HG02885 (cell line): ENCODE data around the gene CHST14.
"Not testable (repeated sequence)": the region's sequence is repeated elsewhere in the genome, so short reads cannot be mapped to it uniquely, and the experiment has no call there.

Experiments used
- ATAC-seq: cut with Tn5 transposase; IDR thresholded peaks from one replicate; pipeline ENCODE4 v1.9.1; 2021; ENCODE audit warnings: mild to moderate bottlenecking; ENCODE audit not compliant: unreplicated experiment, poor library complexity

The CHST14 gene

DNA sequence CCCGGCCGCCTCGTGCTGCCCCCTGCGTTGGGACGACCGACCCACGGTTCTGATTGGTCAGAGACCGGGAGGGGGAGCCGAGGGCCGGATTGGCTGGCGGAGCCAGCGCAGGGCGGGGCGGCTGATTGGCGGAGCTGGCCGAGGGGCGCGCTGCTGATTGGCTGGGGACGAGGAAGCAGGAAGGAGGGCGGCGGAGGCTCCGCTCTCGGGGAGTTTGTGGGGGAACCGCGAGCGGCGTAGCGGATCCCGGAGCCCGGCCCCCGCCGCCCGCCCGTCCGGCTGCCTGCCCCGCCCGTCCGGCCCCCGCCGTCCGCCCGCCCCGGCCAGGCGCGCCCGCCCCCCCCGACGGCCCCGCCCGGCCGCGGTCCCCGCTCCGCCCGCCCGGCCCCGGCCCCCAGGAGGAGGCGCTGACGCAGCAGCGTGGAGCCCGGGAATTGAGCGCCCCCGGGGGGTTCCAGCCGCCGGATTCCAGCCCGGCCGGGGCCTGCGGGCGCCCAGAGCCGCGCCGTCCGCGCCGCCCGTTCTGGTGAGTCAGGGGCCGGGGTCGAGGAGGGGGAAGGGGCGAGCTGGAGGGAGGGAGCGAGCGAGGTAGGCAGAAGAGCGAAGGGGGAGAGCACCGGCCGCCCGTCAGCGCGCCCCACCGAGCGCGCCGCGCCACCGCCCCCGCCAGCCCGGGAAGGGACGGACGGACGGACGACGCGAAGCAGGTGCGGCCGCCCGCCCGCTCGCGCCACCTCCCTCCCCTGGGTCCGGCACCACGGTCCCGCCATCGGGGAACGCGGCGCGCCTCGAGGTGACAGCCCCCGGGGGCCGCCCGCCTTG lies 29.8 kb upstream of the CHST14 start, which contains the start of gene BAHD1:
Gene BAHD1 (plus strand): TSS at position 211 of the 822 bp plus-strand sequence. CDS start 17,512 bp downstream, outside the sequence.
- peak; percentile 89 for ATAC-seq

DNA sequence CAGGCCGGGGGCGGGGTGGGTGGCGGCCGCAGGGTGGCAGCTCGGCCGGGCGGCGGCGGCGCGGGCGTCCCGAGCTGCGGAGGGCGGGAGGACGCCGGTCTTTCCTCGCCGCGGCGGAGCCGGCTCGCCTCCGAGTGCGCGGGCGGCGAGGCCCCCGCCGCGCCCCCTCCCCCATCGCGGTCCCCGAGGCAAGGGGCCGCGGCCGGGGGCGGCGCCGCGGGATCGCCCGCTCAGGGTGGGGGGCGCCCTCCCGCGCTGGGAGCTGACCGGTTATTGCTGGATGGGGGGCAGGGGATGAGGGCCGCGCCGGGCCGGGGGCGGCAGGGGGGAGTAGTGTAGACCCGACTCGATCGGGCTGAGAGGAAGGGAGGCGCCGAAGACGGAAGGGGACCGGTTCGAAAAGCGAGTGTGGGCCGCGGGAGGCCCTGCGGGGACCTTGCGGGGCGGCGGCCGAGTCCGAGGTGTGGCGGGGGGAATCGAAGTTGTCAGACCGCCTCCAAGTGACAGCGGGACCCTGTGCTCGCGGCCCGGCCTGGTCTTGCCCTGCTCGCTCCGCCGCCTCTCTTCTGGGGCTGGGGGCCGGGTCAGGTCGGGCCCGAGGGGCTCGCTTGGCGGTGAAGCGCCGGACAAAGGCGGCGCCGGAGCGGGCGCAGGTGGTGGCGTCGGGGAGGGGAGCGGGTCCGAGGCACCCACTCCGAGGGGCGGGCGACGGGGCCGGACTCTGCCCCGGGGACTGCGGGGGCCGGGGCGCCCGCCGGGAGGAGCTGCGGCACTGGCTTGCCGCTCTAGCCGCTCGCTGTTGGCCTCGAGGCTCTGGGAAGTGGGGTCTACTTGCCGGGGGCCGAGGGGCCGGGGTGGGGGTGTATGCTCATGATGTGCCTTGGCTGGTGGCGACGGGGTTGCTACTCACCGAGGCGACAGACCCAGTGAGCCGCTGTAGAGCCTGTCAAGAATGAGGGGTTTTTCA lies 28.9 kb upstream of the CHST14 start:
- ATAC-seq, result no peak

DNA sequence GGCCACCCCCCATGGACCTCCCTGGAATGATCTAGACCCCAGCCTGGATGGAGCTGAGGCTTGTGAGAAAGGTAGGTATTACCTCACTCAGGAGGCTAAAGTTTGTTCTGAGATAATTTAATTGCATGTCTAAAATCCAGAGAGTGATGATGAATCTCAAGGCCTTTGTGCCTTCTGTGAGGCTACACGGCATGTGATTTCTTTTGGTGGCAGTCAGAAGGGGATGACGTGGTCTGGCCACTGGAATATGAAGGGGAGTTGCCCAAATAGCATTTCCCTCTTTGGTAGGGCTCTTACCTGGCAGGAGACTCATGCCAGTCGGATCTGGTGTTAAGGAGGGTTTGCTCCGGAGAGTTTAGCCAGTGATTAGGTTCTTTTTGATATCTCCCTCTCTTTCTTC lies 27.5 kb upstream of the CHST14 start:
- ATAC-seq, result no peak

DNA sequence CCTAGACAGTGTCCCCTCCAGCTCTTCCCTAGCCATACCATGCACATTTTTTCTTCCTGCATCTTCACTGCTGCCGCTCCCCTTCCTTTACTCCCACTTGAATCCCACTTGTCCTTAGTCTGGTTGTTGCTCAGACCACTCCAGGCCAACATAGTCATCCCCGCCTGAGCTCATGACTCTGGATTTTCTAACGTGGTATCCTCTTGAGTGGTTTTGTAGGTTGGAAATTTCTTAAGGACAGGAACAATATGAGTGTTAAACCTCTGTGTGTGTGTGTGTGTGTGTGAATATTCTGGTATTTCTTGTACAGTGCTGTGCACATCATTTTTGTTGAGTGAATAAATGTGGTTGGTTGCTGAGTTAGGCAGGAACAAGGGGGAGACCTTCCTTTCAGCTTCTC lies 26.9 kb upstream of the CHST14 start:
- no peak for ATAC-seq

DNA sequence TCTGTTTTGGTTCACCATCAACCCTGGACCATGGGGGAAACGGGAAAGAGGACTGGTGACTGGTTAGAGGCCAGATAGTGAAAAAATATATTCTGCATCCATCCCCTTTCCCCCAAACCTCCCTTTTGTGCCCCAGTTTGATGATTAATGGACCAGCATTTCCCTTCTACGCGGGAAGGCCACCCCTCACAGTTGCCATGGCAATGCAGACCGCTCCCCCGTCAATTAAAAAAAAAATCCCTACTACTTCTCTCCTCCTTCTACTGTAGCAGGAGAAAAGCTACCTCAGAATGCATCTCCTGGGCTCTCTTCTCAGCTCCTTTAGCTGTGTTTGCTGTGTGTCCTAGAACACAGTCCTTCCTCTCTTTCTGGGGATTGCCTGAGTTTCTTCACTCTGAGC lies 26.0 kb upstream of the CHST14 start:
- no peak for ATAC-seq

DNA sequence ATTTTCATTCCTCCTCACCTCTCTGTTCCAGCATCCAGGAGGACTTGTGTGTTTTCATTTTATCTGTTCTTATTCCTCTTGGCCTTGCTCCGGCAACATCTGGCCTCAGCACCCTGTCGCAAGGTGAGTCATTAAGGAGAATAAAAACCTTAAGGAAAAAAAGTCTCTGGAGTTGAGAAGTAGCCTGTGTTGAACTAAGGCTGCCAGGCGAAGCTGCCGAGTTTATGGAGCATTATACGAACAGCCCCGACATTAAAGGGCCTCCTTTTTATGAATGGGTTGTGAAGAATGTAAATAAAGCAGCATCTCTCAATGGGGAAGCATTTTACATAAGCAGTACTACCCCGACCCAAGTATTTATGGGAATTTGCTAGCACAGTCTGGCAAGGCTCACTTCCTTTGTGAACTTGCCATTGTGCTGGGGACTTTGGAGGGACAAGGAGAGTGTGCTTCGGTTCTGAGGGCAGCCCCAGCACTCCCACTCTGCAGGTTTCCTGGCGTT lies 25.3 kb upstream of the CHST14 start:
- no peak for ATAC-seq

DNA sequence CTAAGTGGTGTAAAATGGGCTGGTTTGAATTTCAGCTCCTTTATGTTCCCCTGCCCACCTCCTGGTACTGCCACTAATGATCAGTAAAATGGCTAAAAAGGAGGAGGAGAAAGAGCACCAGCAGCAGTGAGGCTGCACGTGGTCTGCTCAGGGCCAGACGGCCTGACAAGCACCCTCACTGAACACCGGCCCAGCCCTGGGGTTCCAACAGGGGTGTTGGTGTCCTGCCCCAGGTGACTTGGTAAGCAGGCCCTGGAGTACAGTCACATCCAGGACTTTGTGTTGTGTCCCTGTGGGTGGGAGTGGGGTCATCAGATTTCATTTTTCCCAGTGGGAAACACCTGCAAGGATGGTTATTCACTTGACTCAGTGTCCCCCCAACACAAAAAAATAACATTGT lies 24.6 kb upstream of the CHST14 start:
- ATAC-seq, result no peak

DNA sequence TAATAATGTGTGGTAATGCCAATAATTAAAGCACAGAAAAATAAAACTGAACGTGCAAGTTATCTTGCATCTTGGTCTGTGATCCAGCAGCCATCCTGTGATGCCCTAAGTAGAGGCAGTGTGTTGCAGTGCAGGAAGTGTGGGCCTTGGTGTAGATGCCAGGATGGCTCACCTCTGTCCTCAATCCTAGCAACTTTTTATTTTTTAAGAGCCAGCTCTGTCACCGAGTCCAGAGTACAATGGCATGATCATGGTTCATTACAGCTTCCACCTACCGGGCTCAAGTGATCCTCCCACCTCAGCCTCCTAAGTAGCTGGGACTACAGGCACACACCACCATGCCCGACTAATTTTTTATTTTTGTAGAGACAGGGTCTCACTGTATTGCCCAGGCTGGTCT lies 22.4 kb upstream of the CHST14 start:
- ATAC-seq, result no peak

DNA sequence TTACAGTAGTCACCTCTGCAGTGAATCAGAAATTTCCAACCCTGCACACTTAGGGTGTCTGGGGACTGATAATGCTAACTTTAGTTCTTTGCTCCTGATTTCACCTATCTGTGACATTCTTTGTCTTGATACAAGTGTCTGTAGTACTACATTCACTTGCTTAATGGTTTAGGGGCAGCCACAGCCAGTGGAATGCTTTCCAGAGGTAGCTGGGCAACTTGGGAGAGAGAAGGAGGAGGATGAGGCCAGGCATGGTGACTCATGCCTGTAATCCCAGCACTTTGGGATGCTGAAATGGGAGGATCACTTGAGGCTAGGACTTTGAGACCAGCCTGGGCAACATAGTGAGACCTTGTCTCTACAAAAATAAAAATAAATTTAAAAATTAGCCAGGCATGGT lies 21.5 kb upstream of the CHST14 start:
- ATAC-seq, result no peak

DNA sequence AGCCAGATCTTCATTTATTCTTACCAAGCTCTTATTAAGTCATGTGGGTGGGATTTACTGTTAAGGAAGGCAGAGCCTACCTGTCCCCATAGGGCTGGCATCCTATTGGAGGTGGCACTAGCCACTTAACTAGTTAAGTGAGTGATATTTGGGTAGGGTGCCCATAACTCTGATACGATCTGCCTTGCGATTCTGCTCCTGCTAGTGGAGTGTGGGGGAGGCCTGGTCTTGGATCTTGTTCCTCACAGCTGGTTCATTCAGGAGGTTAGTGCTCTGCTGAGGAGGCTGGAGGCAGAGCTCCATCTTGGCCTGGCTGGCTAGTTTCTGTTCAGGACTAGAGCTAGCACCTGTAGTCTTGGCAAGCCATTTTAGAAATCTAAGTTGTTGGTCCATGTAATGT lies 20.7 kb upstream of the CHST14 start:
- ATAC-seq, result no peak

DNA sequence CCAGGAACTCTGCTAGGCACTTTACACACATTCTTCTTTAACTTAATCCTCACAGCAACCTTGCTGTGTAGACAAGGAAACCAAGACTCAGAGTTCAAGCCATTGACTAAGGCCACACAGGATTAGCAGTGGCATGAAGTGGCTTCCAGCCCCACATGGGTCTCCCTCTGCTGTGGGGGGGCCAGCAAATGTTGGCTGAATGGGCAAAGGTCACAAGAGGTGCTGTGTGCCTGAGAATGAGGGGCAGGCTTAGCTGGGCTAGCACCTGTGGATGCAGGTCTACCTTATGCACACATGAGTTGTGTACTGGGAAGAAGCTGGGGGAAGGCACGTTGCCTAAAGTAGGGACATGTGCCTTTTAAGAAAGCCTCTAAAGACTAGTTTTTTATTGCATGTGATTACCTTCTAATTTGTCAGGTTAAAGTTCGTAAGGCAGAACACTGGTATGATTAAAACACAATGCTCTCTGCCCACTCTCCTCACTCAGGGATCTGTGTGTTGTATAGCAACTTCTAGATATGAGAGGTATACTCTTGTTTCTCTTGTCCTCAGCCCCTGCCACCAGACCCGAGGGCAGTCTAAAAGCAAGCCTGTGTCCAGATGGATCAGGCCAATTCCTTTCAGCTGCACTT lies 19.1 kb upstream of the CHST14 start:
- no peak for ATAC-seq

DNA sequence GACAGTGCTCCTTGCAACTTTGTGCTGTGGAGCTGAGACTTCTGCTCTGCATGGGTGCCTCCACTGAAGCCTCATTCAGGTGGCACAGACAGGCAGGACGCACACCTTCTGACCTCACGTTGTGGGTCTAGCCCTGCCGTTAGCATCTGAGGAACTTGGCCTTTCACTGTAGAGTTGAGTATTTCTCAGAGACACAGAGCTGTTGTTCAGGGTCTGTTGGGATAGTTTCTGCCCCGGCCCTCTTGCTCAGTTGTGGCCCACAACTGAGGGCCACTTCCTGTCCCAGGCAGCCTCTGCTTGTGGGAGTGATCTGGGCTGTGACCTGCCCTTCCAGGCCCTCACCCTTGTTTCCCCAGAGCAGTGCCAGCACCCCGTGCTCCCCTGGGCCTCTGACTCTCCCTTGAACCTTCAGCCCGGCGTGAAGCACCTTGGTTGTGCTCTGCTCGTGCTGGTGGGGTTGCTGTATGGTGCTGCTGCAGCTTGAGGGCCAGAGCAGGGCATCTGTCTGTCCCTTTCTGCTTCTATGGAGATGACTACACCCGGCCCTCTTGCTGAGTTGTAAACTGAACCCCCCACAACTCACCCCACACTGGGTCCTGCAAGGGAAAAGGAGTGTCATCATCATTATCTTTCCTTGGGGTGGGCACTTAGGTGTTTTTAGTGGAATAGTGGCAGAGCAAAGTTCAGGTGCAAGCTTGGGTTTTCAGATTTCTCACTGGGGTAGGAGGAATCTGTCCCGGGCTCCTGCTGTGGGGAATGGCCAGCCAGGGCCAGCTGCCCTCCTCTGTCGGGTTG lies 18.3 kb upstream of the CHST14 start:
- peak; percentile 64 for ATAC-seq

DNA sequence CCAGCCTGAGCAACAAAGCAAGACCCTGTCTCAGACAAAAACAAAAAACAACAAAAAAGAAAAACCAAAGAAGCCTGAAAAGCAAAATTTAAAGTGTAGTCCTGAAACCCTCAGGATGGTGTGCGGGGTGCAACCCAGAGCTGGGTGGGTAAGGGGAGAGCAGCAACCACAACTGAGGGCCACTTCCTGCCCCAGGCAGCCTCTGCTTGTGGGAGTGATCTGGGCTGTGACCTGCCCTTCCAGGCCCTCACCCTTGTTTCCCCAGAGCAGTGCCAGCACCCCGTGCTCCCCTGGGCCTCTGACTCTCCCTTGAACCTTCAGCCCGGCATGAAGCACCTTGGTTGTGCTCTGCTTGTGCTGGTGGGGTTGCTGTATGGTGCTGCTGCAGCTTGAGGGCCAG lies 16.8 kb upstream of the CHST14 start:
- ATAC-seq, result not testable (repeated sequence)

DNA sequence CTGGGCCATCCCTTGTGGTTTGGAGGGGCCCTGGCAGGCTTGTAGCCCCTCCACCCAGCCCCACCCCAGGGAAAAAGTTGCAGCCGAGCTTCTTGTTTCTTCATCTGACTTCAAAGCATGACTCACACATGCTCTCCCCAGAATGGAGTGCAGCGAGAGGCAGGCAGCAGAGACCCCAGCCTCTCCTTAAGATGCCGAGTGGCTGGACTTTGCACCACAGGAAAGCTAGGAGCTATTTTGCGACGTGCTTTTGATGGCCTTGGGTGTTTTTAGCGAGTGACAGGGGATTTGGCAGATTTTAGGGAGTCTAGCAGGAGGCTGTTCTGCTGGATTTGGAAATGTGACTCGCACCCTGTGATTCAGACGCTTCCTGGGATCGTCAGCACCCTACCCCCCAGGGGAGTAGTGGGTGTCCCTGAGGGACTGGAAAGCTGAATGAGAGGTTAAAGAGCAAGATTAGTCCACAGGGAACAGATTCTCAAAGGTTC lies 15.8 kb upstream of the CHST14 start:
- ATAC-seq, result no peak

DNA sequence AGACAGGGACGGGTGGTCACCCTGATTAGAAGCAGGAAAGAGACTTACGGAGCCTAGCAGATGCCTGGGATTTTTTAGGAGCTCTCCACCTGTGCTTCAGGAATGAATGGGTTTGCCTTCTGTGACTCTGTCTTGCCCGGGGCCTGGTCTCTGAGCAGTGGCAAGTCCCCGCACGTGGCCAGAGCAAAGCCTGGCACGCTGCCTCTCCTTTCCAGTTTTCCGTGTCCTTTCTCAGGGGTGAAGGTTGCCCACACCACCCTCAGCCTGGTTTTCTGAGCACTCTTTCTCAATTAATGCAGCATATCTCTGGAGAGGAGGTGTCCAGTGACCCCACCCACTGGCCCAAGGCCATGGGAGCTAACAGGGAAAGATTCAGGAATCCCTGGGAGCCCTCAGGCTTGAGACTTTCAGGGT lies 14.5 kb upstream of the CHST14 start:
- ATAC-seq, result no peak

DNA sequence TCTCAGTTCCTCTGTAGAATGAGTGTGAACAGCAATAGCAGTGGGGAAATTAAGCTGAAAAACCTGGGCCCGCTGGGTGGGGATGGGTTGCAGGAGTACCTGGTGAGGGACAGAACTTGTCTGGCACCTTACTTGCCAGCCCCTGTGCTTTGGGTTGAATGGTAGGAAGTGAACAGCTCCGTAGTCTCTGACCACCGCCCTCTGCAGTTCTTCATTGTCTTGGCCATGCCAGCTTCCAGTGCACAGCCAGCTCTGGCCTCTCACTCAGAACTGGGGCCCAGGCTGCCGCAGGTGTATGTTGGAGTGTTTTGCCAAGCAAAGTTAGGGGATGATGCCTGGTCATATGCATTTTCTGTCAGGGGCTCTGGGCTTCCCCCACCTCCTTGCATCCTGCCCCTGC lies 14.0 kb upstream of the CHST14 start:
- ATAC-seq, result no peak

DNA sequence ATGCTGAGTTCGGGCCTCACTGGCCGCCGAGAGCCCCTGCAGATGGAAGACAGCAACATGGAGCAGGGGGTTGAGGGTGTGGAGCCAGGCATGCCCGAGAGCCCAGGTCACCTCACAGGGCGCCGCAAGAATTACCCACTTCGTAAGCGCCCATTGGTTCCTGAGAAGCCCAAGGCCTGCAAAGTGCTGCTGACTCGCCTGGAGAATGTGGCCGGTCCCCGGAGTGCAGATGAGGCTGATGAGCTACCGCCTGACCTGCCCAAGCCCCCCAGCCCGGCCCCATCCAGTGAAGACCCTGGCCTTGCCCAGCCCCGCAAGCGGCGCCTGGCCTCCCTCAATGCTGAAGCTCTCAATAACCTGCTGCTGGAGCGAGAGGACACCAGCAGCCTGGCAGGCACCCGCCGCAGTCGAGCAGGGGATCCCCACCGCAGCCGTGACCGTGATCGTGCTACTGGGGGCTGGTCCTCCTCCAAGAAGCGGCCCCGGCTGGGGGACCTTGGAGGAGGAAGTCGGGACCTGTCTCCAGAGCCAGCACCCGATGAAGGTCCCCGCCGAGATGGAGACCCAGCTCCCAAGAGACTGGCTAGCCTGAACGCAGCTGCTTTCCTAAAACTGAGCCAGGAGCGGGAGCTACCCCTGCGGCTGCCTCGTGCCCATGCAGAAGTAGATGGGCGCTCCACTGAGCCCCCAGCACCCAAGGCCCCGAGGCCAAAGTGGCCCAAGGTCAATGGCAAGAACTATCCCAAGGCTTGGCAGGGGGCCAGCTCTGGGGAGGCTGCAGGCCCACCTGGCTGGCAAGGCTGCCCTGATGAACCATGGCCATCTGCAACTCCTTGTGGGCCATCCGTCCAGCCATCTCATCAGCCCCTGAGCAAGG lies 12.1 kb upstream of the CHST14 start:
- ATAC-seq, result no peak

DNA sequence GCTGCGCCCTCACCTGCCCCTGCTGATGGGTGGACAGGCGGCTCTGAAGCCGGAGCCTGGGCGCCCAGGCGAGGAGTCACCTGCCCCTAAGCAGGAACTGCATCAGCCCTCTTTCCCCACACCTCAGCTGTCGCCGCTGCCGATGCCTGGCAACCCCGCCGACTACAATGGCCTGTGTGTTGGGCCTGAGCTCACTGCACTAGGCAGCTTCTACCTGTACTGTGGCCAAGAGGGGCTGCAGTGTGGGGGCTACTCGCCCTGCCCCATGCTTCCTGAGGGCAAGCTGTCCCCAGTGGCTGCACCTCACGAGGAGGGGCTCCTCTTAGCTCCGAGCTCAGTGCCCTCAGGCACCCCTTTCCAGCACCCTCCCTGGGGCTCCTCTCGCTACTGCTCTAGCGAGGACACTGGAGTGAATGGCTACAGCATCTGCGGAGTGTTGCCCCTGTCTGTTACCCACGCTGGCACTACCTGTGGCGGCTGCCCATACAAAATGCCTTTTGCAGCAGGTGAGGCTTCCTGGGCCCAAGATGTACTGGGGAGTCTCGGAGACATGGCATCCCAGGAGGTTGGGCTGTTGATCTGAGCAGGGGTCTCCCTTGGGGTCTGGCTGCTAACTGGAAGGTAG lies 11.3 kb upstream of the CHST14 start:
- ATAC-seq, result no peak
